GM12892 (cell line): ENCODE data around the gene IRF6.

ENCODE experiments used
- DNase-seq: peaks from one replicate; pipeline ENCODE4 v3.0.0; 2011; ENCODE audit not compliant: insufficient read length
- FAIRE-seq: peaks from 2 replicates; lab custom pipeline; 2011; peaks lifted over from hg19 to GRCh38; lab: Jason Lieb, UNC
- POLR2A ChIP-seq: IDR thresholded peaks from 2 replicates; pipeline ENCODE4 v1.6.1; 2011; ENCODE audit warnings: low read depth, low read length, control low read depth
- POLR2AphosphoS5 ChIP-seq: IDR thresholded peaks from 2 replicates; pipeline ENCODE4 v1.6.1; 2011; ENCODE audit warnings: low read depth, low read length, control low read depth
- TAF1 ChIP-seq: IDR thresholded peaks from 2 replicates; pipeline ENCODE4 v1.6.1; 2011; ENCODE audit warnings: low read depth, mild to moderate bottlenecking, control low read depth, low read length, borderline replicate concordance

IRF6 gene

DNA sequence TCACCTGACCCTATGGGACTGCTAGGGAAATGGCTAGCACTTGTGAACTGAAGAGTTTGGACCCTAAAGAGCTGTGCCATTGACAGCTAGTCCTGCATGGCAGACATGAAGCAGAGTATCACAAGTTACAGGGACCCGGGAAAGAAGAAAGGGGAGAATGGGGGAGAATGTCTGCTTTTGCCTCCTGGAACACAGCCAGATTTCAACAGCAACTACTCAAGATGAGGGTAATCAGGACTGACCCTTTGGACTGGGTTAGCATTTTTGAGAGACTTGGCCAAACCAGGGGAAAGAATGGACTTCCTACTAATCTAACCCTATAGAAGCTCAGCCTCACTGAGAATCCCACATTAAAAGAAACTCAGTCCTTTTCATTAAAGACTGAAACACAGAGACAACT lies 13.1 kb upstream of the IRF6 start:
- FAIRE-seq: no peak
- TF ChIP-seq POLR2AphosphoS5 (no peak), TAF1 (no peak), POLR2A (no peak)
- no peak for DNase-seq

DNA sequence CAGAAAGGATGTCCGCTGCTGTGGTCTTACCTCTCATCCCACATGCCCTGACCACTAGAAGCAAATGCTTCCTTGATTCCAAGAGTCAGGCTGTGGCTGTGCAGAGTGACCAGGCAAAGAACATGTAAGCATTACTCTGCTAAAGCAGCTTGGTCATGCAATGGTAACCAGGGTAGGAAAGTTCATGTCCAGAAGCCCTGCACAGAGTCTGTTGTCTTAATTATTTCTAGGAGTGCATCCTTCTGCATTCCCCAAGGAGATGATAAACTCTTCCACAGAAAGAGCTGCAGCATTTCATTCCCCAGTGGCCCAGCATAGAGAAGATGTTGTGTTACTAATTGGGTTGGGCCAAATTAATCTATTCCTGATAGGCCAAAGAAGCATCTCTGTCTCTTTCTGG lies 11.7 kb upstream of the IRF6 start:
- TF ChIP-seq POLR2A (no peak), TAF1 (no peak), POLR2AphosphoS5 (no peak)
- FAIRE-seq (no peak), DNase-seq (no peak)

- TF ChIP-seq POLR2AphosphoS5 (no peak), TAF1 (no peak), POLR2A (no peak)
- no peak for FAIRE-seq
- DNase-seq: no peak
These were observed 11.0 kb upstream of the IRF6 start for GRCh38 chr1:209816923-209817322.

DNA sequence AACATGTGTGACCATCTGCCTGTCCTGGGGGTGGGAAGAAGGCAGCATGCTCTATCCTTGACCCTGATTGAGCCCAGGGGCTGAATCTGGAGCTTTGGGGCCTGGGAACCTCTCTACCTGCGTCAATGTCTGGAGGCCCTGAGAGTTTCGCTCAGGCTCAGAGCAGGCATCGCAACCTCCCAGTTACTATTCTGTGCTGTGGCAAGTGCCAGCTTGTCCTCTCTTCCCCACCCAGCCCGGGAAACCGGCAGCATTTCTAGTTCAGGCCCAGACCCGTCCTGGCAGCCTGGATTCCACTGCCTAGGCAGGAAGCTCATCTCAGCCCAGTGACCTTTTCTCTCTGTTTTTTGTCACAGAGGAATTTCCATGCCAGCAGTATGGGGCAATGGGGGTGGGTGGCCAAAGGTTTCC lies 10.0 kb upstream of the IRF6 start:
- no peak for TF ChIP-seq POLR2AphosphoS5
- no peak for TF ChIP-seq TAF1
- no peak for TF ChIP-seq POLR2A
- FAIRE-seq (no peak), DNase-seq (no peak)

DNA sequence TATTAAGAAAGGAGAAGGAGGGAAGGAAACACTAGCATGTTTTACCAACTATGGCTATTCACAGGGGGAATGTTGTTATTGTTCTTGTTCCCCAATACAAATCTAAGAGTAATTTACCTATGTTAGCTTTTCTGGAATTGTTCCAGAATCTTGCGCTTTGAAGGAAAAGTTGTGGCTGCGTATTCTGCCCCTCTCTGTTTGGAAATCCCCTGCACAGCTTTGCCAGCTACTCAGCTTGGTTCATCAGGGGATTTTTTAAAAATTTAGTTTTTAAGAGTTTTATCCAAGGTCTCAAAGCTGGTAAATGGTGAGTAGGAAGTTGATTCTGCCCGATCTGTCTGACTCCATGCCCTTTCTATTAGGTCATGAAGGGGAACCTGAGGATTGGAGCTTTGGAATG lies 9.5 kb upstream of the IRF6 start:
- DNase-seq (no peak), FAIRE-seq (no peak)
- no peak for TF ChIP-seq POLR2AphosphoS5

GRCh38 chr1:209813902-209814301 lies 8.0 kb upstream of the IRF6 start:
- FAIRE-seq (no peak), DNase-seq (no peak)
- no peak for TF ChIP-seq POLR2AphosphoS5
- no peak for TF ChIP-seq TAF1
- TF ChIP-seq POLR2A: no peak

DNA sequence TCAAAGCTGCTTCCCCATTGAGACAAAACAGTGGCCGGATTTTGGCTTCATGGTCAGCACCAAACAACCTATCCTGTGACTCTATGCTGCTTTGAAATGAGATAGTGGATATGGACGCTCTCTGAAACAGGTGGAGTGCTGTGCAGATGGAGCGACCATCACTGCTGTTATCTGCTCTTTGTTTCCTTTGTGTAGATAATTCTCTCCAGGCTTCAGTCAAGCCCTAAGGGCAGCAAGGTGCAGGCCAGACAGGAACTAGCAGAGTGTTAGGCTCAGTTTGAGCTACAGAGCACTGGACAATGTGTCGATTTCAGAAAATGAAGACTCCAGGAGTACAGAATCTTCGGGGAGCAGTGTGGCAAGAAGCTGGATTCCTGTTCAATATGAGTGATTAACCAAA lies 4.8 kb upstream of the IRF6 start:
- FAIRE-seq (no peak), DNase-seq (no peak)

DNA sequence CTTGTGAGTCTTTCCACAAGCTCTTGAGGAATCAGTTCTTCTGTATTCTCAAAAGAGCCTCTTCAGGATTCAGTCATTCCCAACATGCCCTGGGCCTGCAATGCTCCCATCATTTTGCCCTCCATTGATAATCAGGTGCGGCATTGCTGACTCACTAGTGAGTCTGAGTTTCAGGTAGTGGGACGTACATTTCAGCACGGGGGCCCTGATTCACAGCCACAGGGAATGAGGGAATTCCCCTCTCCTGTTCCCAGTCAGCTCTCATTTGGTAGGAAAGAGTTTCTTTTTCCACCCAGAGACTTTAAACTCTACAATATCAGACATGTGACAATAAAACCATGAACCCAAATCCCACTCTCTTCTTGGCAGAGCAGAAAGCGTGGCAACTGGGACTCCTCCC lies 3.7 kb upstream of the IRF6 start:
- FAIRE-seq (no peak), DNase-seq (no peak)
- TF ChIP-seq POLR2A (no peak), POLR2AphosphoS5 (no peak), TAF1 (no peak)

More for the DNA sequence above, 4.8 kb upstream of the IRF6 start:
- no peak for TF ChIP-seq POLR2AphosphoS5
- TF ChIP-seq POLR2A: no peak
- no peak for TF ChIP-seq TAF1

- DNase-seq (no peak), FAIRE-seq (no peak)
These were observed 2.2 kb upstream of the IRF6 start for GRCh38 chr1:209808059-209808581.

DNA sequence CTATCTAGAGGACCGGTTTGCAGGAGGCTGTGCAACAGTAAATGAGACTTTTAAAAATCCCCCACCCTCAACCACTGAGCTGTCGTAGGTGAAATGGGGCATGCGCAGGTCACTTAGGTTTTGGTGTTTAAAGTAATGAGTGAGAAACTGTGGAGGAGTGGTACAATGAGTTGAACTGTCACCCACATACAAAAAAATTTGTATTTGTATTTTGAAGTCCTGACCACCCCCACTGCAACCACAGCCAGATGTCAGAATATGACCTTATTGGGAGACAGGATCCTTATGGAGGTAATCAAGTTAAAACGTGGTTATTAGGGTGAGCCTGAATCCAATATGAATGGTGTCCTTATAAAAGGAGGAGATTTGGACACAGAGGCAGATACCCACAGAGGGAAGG lies 1.6 kb upstream of the IRF6 start:
- DNase-seq: no peak
- TF ChIP-seq TAF1 (no peak), POLR2AphosphoS5 (no peak), POLR2A (no peak)
- no peak for FAIRE-seq

More at GRCh38 chr1:209808059-209808581, 2.2 kb upstream of the IRF6 start:
- no peak for TF ChIP-seq POLR2A

DNA sequence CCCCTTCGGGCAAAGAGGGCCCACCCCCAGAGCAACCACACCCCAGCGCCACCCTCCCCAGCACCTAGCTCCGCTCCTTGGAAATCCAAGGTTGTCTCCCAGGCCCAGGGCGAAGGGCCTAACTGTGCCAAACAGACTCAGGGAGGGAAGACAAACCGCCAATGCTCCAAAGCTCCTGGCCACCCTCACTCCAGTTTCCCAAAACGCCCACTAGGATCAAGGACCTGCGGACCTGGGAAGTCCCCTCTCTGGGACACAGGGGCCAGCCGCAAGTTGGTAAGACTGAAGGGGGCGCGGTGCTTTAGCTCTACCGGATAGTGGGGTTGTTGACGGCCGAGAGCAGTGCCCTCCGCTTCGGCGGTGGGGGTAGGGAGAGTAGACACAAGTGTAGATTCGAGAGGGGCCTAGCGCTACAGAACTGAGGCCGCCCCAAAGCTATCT lies 581 bp downstream of the IRF6 start:
- no peak for TF ChIP-seq POLR2AphosphoS5
- no peak for TF ChIP-seq POLR2A
- TF ChIP-seq TAF1: no peak
- no peak for DNase-seq
- FAIRE-seq: no peak

- FAIRE-seq (no peak), DNase-seq (no peak)
- TF ChIP-seq POLR2A (no peak), TAF1 (no peak), POLR2AphosphoS5 (no peak)
These were observed 2.4 kb downstream of the IRF6 start for GRCh38 chr1:209803568-209803967.

GRCh38 chr1:209802780-209803152 lies 3.2 kb downstream of the IRF6 start:
- FAIRE-seq: no peak
- no peak for TF ChIP-seq POLR2A
- no peak for TF ChIP-seq TAF1
- no peak for TF ChIP-seq POLR2AphosphoS5
- no peak for DNase-seq
